GM12801 (cell line): Measurements from ENCODE around the gene INAFM1.

Source experiments
- CTCF ChIP-seq: IDR thresholded peaks from one replicate; pipeline ENCODE4 v1.5.1; 2011; ENCODE audit warnings: control low read depth; ENCODE audit not compliant: insufficient read length; ENCODE audit errors: extremely low read depth

INAFM1 gene

GRCh38 chr19:47239152-47239551, 35.5 kb upstream of the INAFM1 start:
- no peak for TF ChIP-seq CTCF

- TF ChIP-seq CTCF = no peak
Observed at GRCh38 chr19:47239610-47240296, 34.9 kb upstream of the INAFM1 start.

- no peak for TF ChIP-seq CTCF
Observed at GRCh38 chr19:47240556-47240955, 34.1 kb upstream of the INAFM1 start.

- no peak for TF ChIP-seq CTCF
Observed at GRCh38 chr19:47240996-47241918, 33.4 kb upstream of the INAFM1 start.

- no peak for TF ChIP-seq CTCF
Observed at GRCh38 chr19:47241919-47242577, 32.6 kb upstream of the INAFM1 start.

GRCh38 chr19:47243364-47243775, 31.3 kb upstream of the INAFM1 start:
- TF ChIP-seq CTCF = no peak
